VCaP (cell line): ENCODE data around the gene ATP5PF.

Source experiments
- H3K27ac ChIP-seq: fragments of 450-650 bp; 2 replicates; pipeline ENCODE4 v1.5.1; 2017
- TF ChIP-seq, protein P1 (sequence below): fragments of 450-650 bp; conservative IDR thresholded peaks from 2 replicates; pipeline ENCODE4 v1.5.1; 2017; ENCODE audit warnings: mild to moderate bottlenecking, moderate library complexity

ATP5PF gene

DNA sequence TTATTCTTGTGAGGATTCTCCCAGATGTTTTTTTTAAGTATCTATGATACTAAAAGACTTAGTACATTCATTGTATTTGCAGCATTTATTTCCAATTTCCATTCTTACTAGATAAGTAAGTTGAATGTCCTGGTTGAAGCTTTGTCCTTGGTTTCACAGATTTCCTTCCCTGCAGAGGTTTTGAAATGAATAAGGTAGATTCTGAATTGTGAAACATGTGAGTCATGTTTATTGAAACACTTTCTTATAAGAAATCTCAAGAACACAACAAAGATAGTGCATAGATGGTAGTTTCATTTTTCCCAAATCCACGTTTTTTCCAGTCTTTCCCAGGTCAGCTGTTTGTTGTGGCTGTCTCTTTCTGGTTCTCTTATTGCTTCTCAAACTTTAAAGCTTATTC, 24.9 kb upstream of the ATP5PF start:
- TF ChIP-seq, protein P1, sequence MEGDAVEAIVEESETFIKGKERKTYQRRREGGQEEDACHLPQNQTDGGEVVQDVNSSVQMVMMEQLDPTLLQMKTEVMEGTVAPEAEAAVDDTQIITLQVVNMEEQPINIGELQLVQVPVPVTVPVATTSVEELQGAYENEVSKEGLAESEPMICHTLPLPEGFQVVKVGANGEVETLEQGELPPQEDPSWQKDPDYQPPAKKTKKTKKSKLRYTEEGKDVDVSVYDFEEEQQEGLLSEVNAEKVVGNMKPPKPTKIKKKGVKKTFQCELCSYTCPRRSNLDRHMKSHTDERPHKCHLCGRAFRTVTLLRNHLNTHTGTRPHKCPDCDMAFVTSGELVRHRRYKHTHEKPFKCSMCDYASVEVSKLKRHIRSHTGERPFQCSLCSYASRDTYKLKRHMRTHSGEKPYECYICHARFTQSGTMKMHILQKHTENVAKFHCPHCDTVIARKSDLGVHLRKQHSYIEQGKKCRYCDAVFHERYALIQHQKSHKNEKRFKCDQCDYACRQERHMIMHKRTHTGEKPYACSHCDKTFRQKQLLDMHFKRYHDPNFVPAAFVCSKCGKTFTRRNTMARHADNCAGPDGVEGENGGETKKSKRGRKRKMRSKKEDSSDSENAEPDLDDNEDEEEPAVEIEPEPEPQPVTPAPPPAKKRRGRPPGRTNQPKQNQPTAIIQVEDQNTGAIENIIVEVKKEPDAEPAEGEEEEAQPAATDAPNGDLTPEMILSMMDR: no peak

DNA sequence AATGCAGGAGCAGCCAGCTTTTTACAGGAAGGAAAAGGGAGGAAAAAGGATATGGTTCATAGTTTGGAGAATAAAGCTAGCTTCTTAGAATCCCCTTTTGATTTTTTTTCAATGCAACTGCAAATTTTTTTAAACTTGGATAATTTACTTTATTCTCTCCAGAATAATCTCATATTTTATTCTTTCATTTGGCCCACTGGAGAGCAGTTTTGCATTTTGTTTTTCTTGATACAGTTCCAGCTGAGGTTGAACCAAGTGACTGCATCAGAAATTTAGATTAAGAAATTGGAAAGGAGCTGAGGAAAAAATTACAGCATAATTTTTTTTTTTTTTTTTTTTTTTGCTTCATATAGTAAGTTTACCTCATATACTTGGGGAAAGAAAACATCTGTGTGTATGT, 22.8 kb upstream of the ATP5PF start:
- TF ChIP-seq, protein P1: no peak
- H3K27ac ChIP-seq: no peak overlapping the region

More for the DNA sequence above, 24.9 kb upstream of the ATP5PF start:
- H3K27ac ChIP-seq: no peak overlapping the region

DNA sequence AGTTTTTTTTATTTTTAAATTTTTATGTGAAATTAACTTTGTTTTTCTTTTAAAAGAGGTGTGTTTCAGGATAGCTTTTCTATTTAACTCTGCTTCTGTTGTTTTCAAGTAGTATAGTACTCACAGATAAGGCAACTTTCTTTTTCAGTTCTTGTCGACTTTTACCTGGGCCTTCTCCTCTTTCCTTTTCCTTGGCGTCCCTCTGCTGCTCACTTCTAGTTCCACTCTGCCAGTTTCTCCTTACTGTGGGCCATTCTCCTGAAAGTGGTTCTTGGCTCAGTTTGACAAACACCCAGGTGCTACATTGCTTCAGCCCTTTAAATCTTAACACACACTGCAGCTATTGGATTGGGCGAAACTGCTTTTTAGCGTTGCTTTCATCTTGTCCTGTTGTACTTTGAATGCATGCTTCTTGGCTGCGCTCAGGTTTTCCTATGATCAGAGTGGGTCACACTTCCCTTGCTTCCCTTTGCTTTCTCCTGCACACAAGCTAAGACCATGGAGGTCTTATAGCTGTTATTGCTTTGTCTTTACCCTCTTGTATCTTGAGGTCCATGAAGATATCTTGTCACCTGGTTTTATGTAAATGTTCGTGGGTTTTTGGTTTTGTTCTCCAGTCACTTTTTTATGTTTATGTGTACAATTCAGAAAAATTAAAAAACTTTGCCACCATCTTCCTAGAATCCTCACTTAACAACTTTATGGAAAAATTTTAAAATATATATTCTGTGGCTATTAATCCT, 21.7 kb upstream of the ATP5PF start:
- H3K27ac ChIP-seq: no peak overlapping the region
- TF ChIP-seq, protein P1: no peak

DNA sequence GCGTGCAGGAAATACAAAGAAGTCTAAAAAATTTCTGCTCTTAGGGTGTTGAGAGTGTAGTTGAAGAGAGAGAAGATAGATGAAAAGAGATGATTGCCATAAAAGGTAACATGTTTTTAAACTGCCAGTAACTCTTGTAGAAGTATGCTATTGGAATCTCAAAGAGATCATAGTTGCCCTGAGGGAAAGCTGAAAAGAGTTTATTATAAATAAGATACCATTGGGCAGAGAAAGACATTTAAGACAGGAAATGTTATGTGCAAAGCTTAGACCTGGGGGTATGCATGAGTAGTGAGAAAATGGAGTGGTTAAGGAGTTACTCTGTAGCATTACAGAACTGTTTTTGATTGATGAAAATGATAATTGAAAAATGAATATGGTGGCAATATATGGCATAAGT, 17.7 kb upstream of the ATP5PF start:
- no peak overlapping the region for H3K27ac ChIP-seq
- TF ChIP-seq, protein P1: no peak

DNA sequence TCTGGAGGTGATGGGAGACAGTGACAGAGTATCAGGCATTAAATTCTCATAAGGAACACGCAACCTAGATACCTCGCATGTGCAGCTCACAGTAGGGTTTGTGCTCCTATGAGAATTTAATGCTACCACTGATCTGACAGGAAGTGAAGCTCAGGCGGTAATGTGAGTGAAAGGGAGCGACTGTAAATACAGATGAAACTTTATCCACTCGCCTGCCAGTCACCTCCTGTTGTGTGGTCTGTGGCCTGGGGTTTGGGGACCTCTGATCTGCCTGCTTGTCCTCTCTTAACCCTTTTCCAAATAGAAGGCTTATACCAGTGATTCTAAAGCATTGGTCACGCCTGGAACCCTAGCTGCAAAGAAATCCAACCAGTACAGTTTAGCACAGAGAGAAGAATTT, 15.4 kb upstream of the ATP5PF start:
- TF ChIP-seq, protein P1: no peak
- no peak overlapping the region for H3K27ac ChIP-seq

DNA sequence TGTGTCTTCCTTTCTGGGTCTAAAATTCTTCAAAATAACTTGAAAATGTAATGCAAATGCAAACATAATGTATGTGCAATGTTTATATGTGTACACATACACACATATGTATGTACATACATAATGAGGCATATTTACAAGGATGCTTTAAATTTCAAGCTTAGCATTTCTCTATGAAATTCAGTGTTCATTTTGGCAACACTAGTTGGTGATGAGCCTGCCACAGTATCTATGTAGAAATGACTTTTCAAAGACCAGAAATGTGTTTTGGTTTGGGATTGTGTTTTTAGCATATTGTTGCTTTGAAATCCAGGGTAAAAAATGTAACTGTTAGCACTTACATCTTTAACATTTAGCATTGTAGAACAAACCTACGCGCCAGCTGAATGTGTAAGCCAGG, 10.2 kb upstream of the ATP5PF start:
- no peak overlapping the region for H3K27ac ChIP-seq
- TF ChIP-seq, protein P1: no peak

DNA sequence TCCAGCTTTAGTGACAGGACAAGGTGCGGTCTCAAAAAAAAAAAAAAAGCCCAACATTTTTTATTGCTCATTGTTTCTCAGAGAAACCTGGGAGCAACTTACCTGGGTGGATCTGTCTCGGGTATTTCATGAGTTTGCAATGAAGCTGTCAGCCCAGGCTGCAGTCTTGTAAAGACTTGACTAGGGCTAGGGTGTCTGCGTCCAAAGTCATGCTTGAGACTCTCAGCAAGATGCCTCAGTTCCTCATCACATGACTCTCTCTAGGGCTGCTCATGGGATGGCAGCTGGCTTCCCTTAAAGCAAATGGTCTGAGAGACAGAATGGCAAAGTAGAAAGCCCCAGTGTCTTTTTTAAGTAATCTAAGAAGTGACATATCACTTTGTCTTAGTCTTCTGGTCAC, 8.2 kb upstream of the ATP5PF start:
- TF ChIP-seq, protein P1: no peak
- no peak overlapping the region for H3K27ac ChIP-seq
